GM23338 (cell line): ENCODE data around the gene VPS25.
A peak's percentile ranks its signal among the peaks of the same experiment; 100 is the strongest.

Experiments used
- CREB1 ChIP-seq: fragments of 250-450 bp; sonication (Bioruptor Pico); IDR thresholded peaks from 2 replicates; pipeline ENCODE4 v1.5.0; 2020; ENCODE audit warnings: low read depth, mild to moderate bottlenecking, moderate library complexity
- EZH2 ChIP-seq: fragments of 200-600 bp; sonication (generic); IDR thresholded peaks from one replicate; pipeline ENCODE4 v1.8.0; 2017; ENCODE audit warnings: antibody characterized with exemption, mild to moderate bottlenecking, low read depth; ENCODE audit not compliant: unreplicated experiment
- EZH2phosphoT487 ChIP-seq: fragments of 200-600 bp; sonication (generic); IDR thresholded peaks from one replicate; pipeline ENCODE4 v1.8.1; 2018; ENCODE audit warnings: antibody characterized with exemption; ENCODE audit not compliant: unreplicated experiment
- JUNB ChIP-seq: IDR thresholded peaks from one replicate; pipeline ENCODE4 v1.6.1; 2016; ENCODE audit warnings: antibody characterized with exemption; ENCODE audit not compliant: unreplicated experiment
- NANOG ChIP-seq: IDR thresholded peaks from 2 replicates; pipeline ENCODE4 v1.6.1; 2016; ENCODE audit warnings: antibody characterized with exemption, borderline replicate concordance
- POLR2AphosphoS5 ChIP-seq: IDR thresholded peaks from 2 replicates; pipeline ENCODE4 v1.6.1; 2016; ENCODE audit warnings: antibody characterized with exemption, low read depth
- ZNF114 ChIP-seq: fragments of 250-450 bp; sonication (Bioruptor Pico); IDR thresholded peaks from 2 replicates; pipeline ENCODE4 v1.5.0; 2020; ENCODE audit warnings: mild to moderate bottlenecking, moderate library complexity
- ZNF331 ChIP-seq: fragments of 250-450 bp; sonication (Bioruptor Pico); IDR thresholded peaks from 2 replicates; pipeline ENCODE4 v1.5.0; 2020; ENCODE audit warnings: low read depth, mild to moderate bottlenecking, moderate library complexity
- TF ChIP-seq, protein P1 (sequence below), 2 experiments: fragments of 200-600 bp in 1 of 2; sonication (generic) in 1 of 2; conservative IDR thresholded peaks; 2 replicates each; pipeline versions ENCODE4 v1.5.1 to v1.6.1; 2016 to 2017; ENCODE audit warnings: antibody characterized with exemption in 2 of 2, low read depth in 2 of 2, mild to moderate bottlenecking in 2 of 2, moderate library complexity in 1 of 2
- TF ChIP-seq, protein P2 (sequence below): IDR thresholded peaks from one replicate; pipeline ENCODE4 v1.6.1; 2018; ENCODE audit warnings: antibody characterized with exemption; ENCODE audit not compliant: unreplicated experiment
- TF ChIP-seq, protein P3 (sequence below): fragments of 250-450 bp; sonication (Bioruptor Pico); IDR thresholded peaks from 2 replicates; pipeline ENCODE4 v1.5.0; 2020; ENCODE audit warnings: mild to moderate bottlenecking, moderate library complexity
- TF ChIP-seq, protein P4 (sequence below): IDR thresholded peaks from 2 replicates; pipeline ENCODE4 v1.6.1; 2016; ENCODE audit warnings: antibody characterized with exemption

DNA sequence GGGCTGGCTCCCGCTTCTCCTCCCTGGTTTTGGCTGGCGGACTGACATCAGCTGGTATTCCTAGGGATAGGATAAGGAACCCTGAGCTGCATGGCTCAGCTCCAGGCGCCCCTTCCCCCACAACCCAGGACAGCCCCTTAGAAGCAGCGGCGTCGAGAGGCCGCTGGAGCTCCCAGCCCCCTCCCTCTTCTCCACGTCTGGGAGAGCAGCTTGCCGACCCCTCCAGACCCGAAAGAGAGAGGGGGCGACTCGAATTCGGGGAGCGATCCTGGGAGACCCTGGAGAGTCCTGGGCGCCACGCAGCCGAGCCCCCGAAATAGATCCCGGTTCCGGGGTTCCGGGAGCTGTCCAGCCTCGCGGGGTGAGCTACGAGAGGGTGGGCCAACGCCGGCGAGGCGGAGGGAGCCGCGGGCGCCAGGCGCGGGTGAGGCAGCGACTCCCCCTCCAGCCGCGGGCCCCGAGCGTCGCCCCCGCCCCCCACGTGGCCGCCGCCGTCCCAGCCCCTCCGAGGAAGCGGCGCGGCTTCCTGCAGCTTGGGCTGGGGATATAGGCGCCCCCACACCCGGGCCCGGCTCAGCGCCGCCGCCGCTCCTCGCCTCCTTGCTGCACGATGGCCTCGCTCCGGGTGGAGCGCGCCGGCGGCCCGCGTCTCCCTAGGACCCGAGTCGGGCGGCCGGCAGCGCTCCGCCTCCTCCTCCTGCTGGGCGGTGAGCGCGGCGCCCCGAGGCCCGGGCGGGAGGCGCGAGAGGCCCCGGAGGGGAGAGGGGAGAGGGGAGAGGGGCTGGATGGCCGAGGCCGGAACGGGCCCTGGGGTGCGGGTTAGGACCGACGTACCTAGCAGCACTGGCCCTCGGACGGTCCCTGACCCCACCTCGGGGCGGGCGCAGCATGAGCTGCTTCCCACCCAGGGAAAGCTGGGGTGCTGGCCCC is 12.3 kb upstream of the VPS25 start, which contains the start of gene RAMP2:
- TF ChIP-seq, protein P1, sequence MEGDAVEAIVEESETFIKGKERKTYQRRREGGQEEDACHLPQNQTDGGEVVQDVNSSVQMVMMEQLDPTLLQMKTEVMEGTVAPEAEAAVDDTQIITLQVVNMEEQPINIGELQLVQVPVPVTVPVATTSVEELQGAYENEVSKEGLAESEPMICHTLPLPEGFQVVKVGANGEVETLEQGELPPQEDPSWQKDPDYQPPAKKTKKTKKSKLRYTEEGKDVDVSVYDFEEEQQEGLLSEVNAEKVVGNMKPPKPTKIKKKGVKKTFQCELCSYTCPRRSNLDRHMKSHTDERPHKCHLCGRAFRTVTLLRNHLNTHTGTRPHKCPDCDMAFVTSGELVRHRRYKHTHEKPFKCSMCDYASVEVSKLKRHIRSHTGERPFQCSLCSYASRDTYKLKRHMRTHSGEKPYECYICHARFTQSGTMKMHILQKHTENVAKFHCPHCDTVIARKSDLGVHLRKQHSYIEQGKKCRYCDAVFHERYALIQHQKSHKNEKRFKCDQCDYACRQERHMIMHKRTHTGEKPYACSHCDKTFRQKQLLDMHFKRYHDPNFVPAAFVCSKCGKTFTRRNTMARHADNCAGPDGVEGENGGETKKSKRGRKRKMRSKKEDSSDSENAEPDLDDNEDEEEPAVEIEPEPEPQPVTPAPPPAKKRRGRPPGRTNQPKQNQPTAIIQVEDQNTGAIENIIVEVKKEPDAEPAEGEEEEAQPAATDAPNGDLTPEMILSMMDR (conservative IDR thresholded peaks at IDR 0.05; ENCODE audit: low read depth in 2 of 2), result no peak
- no peak for TF ChIP-seq EZH2
- TF ChIP-seq, protein P2, sequence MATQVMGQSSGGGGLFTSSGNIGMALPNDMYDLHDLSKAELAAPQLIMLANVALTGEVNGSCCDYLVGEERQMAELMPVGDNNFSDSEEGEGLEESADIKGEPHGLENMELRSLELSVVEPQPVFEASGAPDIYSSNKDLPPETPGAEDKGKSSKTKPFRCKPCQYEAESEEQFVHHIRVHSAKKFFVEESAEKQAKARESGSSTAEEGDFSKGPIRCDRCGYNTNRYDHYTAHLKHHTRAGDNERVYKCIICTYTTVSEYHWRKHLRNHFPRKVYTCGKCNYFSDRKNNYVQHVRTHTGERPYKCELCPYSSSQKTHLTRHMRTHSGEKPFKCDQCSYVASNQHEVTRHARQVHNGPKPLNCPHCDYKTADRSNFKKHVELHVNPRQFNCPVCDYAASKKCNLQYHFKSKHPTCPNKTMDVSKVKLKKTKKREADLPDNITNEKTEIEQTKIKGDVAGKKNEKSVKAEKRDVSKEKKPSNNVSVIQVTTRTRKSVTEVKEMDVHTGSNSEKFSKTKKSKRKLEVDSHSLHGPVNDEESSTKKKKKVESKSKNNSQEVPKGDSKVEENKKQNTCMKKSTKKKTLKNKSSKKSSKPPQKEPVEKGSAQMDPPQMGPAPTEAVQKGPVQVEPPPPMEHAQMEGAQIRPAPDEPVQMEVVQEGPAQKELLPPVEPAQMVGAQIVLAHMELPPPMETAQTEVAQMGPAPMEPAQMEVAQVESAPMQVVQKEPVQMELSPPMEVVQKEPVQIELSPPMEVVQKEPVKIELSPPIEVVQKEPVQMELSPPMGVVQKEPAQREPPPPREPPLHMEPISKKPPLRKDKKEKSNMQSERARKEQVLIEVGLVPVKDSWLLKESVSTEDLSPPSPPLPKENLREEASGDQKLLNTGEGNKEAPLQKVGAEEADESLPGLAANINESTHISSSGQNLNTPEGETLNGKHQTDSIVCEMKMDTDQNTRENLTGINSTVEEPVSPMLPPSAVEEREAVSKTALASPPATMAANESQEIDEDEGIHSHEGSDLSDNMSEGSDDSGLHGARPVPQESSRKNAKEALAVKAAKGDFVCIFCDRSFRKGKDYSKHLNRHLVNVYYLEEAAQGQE, result peak; percentile 70
- TF ChIP-seq JUNB, result no peak
- TF ChIP-seq POLR2AphosphoS5, result no peak
- no peak for TF ChIP-seq EZH2phosphoT487
- TF ChIP-seq, protein P3, sequence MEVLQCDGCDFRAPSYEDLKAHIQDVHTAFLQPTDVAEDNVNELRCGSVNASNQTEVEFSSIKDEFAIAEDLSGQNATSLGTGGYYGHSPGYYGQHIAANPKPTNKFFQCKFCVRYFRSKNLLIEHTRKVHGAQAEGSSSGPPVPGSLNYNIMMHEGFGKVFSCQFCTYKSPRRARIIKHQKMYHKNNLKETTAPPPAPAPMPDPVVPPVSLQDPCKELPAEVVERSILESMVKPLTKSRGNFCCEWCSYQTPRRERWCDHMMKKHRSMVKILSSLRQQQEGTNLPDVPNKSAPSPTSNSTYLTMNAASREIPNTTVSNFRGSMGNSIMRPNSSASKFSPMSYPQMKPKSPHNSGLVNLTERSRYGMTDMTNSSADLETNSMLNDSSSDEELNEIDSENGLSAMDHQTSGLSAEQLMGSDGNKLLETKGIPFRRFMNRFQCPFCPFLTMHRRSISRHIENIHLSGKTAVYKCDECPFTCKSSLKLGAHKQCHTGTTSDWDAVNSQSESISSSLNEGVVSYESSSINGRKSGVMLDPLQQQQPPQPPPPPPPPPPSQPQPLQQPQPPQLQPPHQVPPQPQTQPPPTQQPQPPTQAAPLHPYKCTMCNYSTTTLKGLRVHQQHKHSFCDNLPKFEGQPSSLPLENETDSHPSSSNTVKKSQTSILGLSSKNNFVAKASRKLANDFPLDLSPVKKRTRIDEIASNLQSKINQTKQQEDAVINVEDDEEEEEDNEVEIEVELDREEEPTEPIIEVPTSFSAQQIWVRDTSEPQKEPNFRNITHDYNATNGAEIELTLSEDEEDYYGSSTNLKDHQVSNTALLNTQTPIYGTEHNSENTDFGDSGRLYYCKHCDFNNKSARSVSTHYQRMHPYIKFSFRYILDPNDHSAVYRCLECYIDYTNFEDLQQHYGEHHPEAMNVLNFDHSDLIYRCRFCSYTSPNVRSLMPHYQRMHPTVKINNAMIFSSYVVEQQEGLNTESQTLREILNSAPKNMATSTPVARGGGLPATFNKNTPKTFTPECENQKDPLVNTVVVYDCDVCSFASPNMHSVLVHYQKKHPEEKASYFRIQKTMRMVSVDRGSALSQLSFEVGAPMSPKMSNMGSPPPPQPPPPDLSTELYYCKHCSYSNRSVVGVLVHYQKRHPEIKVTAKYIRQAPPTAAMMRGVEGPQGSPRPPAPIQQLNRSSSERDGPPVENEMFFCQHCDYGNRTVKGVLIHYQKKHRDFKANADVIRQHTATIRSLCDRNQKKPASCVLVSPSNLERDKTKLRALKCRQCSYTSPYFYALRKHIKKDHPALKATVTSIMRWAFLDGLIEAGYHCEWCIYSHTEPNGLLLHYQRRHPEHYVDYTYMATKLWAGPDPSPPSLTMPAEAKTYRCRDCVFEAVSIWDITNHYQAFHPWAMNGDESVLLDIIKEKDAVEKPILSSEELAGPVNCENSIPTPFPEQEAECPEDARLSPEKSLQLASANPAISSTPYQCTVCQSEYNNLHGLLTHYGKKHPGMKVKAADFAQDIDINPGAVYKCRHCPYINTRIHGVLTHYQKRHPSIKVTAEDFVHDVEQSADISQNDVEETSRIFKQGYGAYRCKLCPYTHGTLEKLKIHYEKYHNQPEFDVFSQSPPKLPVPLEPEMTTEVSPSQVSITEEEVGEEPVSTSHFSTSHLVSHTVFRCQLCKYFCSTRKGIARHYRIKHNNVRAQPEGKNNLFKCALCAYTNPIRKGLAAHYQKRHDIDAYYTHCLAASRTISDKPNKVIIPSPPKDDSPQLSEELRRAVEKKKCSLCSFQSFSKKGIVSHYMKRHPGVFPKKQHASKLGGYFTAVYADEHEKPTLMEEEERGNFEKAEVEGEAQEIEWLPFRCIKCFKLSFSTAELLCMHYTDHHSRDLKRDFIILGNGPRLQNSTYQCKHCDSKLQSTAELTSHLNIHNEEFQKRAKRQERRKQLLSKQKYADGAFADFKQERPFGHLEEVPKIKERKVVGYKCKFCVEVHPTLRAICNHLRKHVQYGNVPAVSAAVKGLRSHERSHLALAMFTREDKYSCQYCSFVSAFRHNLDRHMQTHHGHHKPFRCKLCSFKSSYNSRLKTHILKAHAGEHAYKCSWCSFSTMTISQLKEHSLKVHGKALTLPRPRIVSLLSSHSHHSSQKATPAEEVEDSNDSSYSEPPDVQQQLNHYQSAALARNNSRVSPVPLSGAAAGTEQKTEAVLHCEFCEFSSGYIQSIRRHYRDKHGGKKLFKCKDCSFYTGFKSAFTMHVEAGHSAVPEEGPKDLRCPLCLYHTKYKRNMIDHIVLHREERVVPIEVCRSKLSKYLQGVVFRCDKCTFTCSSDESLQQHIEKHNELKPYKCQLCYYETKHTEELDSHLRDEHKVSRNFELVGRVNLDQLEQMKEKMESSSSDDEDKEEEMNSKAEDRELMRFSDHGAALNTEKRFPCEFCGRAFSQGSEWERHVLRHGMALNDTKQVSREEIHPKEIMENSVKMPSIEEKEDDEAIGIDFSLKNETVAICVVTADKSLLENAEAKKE (CRISPR knock-in tag), result no peak
- TF ChIP-seq CREB1 (CRISPR knock-in tag), result no peak
- no peak for TF ChIP-seq NANOG
- TF ChIP-seq, protein P4, sequence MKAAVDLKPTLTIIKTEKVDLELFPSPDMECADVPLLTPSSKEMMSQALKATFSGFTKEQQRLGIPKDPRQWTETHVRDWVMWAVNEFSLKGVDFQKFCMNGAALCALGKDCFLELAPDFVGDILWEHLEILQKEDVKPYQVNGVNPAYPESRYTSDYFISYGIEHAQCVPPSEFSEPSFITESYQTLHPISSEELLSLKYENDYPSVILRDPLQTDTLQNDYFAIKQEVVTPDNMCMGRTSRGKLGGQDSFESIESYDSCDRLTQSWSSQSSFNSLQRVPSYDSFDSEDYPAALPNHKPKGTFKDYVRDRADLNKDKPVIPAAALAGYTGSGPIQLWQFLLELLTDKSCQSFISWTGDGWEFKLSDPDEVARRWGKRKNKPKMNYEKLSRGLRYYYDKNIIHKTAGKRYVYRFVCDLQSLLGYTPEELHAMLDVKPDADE, result no peak
- TF ChIP-seq ZNF331 (CRISPR knock-in tag), result no peak
- TF ChIP-seq ZNF114 (CRISPR knock-in tag), result no peak
